WTC11 (cell line): Measurements from ENCODE around the gene PSMB10. TPM values are rescaled to one million over a fixed set of nuclear protein-coding genes. Genes with fewer than 3 reads are reported as not detected.

Source experiments
- ATAC-seq: fragments of 200-7000 bp; cut with Tn5 transposase; 2 replicates; pipeline ENCODE4 v1.10.0; 2021; ENCODE audit warnings: mild to moderate bottlenecking, moderate library complexity
- CTCF ChIA-PET: fragments of 300-600 bp; sonication (Branson Sonifier 250); formaldehyde crosslinking; loops from one replicate; lab custom pipeline; 2021; ENCODE audit warnings: antibody characterized with exemption; lab: Charles Lee
- POLR2A ChIA-PET: fragments of 350-600 bp; sonication (Branson Sonifier 250); formaldehyde crosslinking; loops from one replicate; lab custom pipeline; 2021; ENCODE audit warnings: antibody characterized with exemption; lab: Charles Lee
- DNase-seq: peaks from one replicate; pipeline ENCODE4 v3.0.0; 2021; ENCODE audit warnings: low spot score
- H3K27ac Mint-ChIP-seq: 2 replicates; pipeline ENCODE4 v1.8.0; 2021; ENCODE audit warnings: mixed read lengths
- H3K27me3 Mint-ChIP-seq: 2 replicates; pipeline ENCODE4 v1.8.0; 2021; ENCODE audit warnings: low read depth, mild to moderate bottlenecking, moderate library complexity, mixed read lengths
- H3K36me3 Mint-ChIP-seq: 2 replicates; pipeline ENCODE4 v1.8.0; 2021; ENCODE audit warnings: mixed read lengths
- H3K4me1 Mint-ChIP-seq: 2 replicates; pipeline ENCODE4 v1.8.0; 2022; ENCODE audit warnings: mixed read lengths
- H3K4me3 Mint-ChIP-seq: 2 replicates; pipeline ENCODE4 v1.8.0; 2021; ENCODE audit warnings: mild to moderate bottlenecking, moderate library complexity, mixed read lengths
- H3K9me3 Mint-ChIP-seq: 2 replicates; pipeline ENCODE4 v1.8.0; 2021; ENCODE audit warnings: mixed read lengths
- JAZF1 ChIP-seq: fragments of 250-450 bp; sonication (Bioruptor Pico); IDR thresholded peaks from 2 replicates; pipeline ENCODE4 v1.9.0; 2021; ENCODE audit warnings: moderate library complexity, mild to moderate bottlenecking, inconsistent platforms
- JUN ChIP-seq: sonication (generic); formaldehyde crosslinking; IDR thresholded peaks from 2 replicates; pipeline ENCODE4 v1.8.0; 2023; ENCODE audit warnings: mild to moderate bottlenecking, missing genetic modification reagents
- MXD4 ChIP-seq: fragments of 250-450 bp; sonication (Bioruptor Pico); IDR thresholded peaks from 2 replicates; pipeline ENCODE4 v1.8.0; 2021; ENCODE audit warnings: mild to moderate bottlenecking, moderate library complexity, borderline replicate concordance
- NFE2L1 ChIP-seq: sonication (generic); formaldehyde crosslinking; IDR thresholded peaks from 2 replicates; pipeline ENCODE4 v1.8.1; 2023; ENCODE audit warnings: missing genetic modification reagents
- NFYB ChIP-seq: sonication (generic); formaldehyde crosslinking; conservative IDR thresholded peaks from 2 replicates; pipeline ENCODE4 v1.8.0; 2022; ENCODE audit warnings: low read depth, missing genetic modification reagents
- NR1H2 ChIP-seq: sonication (generic); formaldehyde crosslinking; IDR thresholded peaks from 2 replicates; pipeline ENCODE4 v1.9.0; 2021; ENCODE audit warnings: mild to moderate bottlenecking, moderate library complexity, missing genetic modification reagents
- NR3C1 ChIP-seq: sonication (generic); formaldehyde crosslinking; conservative IDR thresholded peaks from 2 replicates; pipeline ENCODE4 v1.8.1; 2023; ENCODE audit warnings: low read depth, mild to moderate bottlenecking, missing genetic modification reagents
- OVOL2 ChIP-seq: fragments of 250-450 bp; sonication (Bioruptor Pico); IDR thresholded peaks from 2 replicates; pipeline ENCODE4 v1.9.0; 2021; ENCODE audit warnings: mild to moderate bottlenecking, borderline replicate concordance
- USF2 ChIP-seq: sonication (generic); formaldehyde crosslinking; IDR thresholded peaks from 2 replicates; pipeline ENCODE4 v1.8.1; 2023; ENCODE audit warnings: mild to moderate bottlenecking, missing genetic modification reagents, moderate library complexity
- ZNF138 ChIP-seq: sonication (generic); formaldehyde crosslinking; conservative IDR thresholded peaks from 2 replicates; pipeline ENCODE4 v1.8.1; 2022; ENCODE audit warnings: mild to moderate bottlenecking, moderate library complexity, missing genetic modification reagents
- ZNF232 ChIP-seq: sonication (generic); formaldehyde crosslinking; IDR thresholded peaks from 2 replicates; pipeline ENCODE4 v1.8.0; 2022; ENCODE audit warnings: mild to moderate bottlenecking, missing genetic modification reagents
- ZNF263 ChIP-seq: sonication (generic); formaldehyde crosslinking; IDR thresholded peaks from 2 replicates; pipeline ENCODE4 v1.8.1; 2022; ENCODE audit warnings: low read depth, mild to moderate bottlenecking, moderate library complexity, missing genetic modification reagents
- ZSCAN18 ChIP-seq: fragments of 250-450 bp; sonication (Bioruptor Pico); IDR thresholded peaks from 2 replicates; pipeline ENCODE4 v2.1.2; 2022; ENCODE audit warnings: mild to moderate bottlenecking, moderate library complexity
- total RNA-seq: library from RNA; stranded (reverse); gene quantifications from 3 replicates; pipeline ENCODE4 v1.2.3, GENCODE V29; 2021
- TF ChIP-seq, protein P1 (sequence below): sonication (generic); formaldehyde crosslinking; conservative IDR thresholded peaks from 2 replicates; pipeline ENCODE4 v1.8.1; 2022; ENCODE audit warnings: mild to moderate bottlenecking, missing genetic modification reagents
- TF ChIP-seq, protein P2 (sequence below): sonication (generic); formaldehyde crosslinking; IDR thresholded peaks from 2 replicates; pipeline ENCODE4 v1.8.1; 2023; ENCODE audit warnings: mild to moderate bottlenecking, missing genetic modification reagents
- TF ChIP-seq, protein P3 (sequence below): sonication (generic); formaldehyde crosslinking; IDR thresholded peaks from 2 replicates; pipeline ENCODE4 v1.8.0; 2022; ENCODE audit warnings: mild to moderate bottlenecking, missing genetic modification reagents
- TF ChIP-seq, protein P4 (sequence below): sonication (generic); formaldehyde crosslinking; IDR thresholded peaks from 2 replicates; pipeline ENCODE4 v1.8.0; 2023; ENCODE audit warnings: missing genetic modification reagents, mild to moderate bottlenecking, borderline replicate concordance

The PSMB10 gene
- total RNA-seq, 1 experiment from 2014 or later, result 40.9 TPM

DNA sequence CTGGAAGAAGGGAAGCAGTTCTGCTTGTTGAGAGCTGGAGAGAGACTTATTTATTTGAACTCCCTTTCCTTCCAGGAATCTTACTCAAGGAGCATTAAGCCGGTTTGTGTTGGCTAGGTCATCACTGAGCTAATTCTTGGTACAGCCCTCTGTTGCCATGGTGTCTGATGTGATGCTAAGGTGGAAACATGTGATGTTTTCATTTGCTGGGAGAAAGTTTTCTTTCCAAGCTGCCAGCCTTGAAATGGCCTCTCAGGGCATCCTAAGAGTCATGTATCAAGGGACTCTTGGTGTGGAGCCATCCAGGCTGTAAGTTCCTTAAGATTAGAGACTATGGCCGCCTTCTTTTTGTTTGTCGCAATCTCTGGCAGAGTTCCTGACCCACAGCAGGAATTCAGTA is 39.4 kb downstream of the PSMB10 start:
- TF ChIP-seq NFE2L1 (CRISPR knock-in tag), result no peak
- peak overlapping the region; percentile 52; the same call in 1 of the 2 replicates for H3K27ac Mint-ChIP-seq
- no peaks in the 10 kb centered on the region for H3K36me3 Mint-ChIP-seq
- no peak overlapping the region for H3K4me3 Mint-ChIP-seq
- ATAC-seq, result no peak
- no peaks in the 10 kb centered on the region for H3K9me3 Mint-ChIP-seq
- ChIA-PET POLR2A (interaction anchor here (0.6 kb wide), 1 partner anchor 215 kb away, joined by 5 read pairs; no protein-coding TSS in a partner anchor), CTCF (interaction anchor here (1.4 to 3.2 kb wide), 4 partner anchors 13 to 234 kb away, joined by 3 to 15 read pairs (median 6); partner anchors contain the start of gene NRN1L)
- DNase-seq, result no peak
- no peaks in the 10 kb centered on the region for H3K27me3 Mint-ChIP-seq
- H3K4me1 Mint-ChIP-seq, result peaks cover 14% of the 10 kb centered on the region

- H3K27me3 Mint-ChIP-seq, result no peaks in the 10 kb centered on the region
- peaks cover 15% of the 10 kb centered on the region for H3K4me1 Mint-ChIP-seq
- H3K4me3 Mint-ChIP-seq, result peak overlapping the region; percentile 97
- peak overlapping the region; percentile 99 for H3K27ac Mint-ChIP-seq
- no peaks in the 10 kb centered on the region for H3K36me3 Mint-ChIP-seq
- peak; percentile 53 for DNase-seq
- H3K9me3 Mint-ChIP-seq, result no peaks in the 10 kb centered on the region
- ATAC-seq, result no peak
- ChIA-PET CTCF (interaction anchor here (0.8 to 3.5 kb wide), 4 partner anchors 10 to 172 kb away, joined by 3 to 34 read pairs (median 4); partner anchors contain the start of genes NRN1L and NUTF2), POLR2A (interaction anchor here (0.6 to 2.3 kb wide), 5 partner anchors 10 to 85 kb away, joined by 3 to 9 read pairs (median 4); partner anchors contain the start of gene NRN1L)
- TF ChIP-seq ZNF263 (CRISPR knock-in tag) (0 out of 2 replicates have a peak, but pooled peaks have one; percentile 6), JAZF1 (CRISPR knock-in tag) (no peak)
These were observed 42.8 kb downstream of the PSMB10 start for GRCh38 chr16:67893743-67894399.

DNA sequence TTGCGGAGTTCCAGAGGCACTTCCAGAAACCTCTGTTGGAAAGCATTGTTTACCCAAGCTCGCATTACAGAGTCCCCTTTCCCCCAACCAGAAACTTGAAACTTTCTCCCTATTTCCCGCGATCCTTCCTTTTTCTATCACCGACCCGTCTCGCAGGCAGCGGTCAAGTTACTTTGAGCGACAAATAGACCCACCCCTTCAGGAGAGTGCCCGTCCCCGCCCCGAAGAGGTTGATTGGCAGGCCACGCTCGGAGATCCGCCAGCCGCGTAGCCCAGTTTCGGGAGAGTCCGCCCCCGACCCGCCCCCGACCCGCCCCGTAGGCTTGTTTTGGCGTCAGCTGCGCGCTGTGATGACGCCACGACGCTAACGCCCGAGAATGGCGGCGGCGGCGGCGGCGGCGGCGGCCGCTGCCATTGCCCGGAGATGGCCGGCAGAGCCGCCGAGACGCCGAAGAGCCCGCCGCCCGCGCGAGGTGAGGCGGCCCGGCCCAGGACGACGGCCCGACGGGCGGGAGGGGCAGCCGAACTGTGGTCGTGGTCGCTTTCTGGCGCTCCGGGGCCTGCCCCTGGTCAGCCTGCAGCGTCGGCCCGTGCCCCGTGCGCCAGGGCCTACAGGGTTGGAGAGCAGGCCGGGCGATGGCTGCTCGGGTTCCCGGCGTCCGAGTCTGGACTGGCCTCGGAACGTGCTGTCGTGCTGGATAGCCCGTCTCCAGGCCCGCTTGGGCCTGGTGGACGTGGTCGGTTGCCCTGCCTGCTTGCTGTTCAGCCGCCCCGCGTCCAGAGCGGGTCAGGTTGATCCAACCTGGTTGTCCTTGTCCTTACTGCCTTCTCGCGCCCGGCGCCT is 43.5 kb downstream of the PSMB10 start, which contains the start of gene PSKH1:
Gene PSKH1 (plus strand): TSS at position 356 of the 844 bp plus-strand sequence. CDS start 15,496 bp downstream, outside the sequence.
- ATAC-seq (peak; percentile 99), DNase-seq (peak; percentile 98)
- POLR2A ChIA-PET, result interaction anchor here (0.7 to 2.3 kb wide), 6 partner anchors 9 to 331 kb away, joined by 3 to 9 read pairs (median 3); partner anchors contain the start of genes CTCF and NRN1L
- CTCF ChIA-PET, result interaction anchor here (0.6 to 3.5 kb wide), 8 partner anchors 9 to 249 kb away, joined by 3 to 34 read pairs (median 3); partner anchors contain the start of gene NRN1L
- Mint-ChIP-seq H3K4me1 (peaks cover 15% of the 10 kb centered on the region), H3K27me3 (no peaks in the 10 kb centered on the region), H3K27ac (peak within 1 kb of the TSS; percentile 99), H3K9me3 (no peaks in the 10 kb centered on the region), H3K4me3 (peak within 1 kb of the TSS; percentile 97), H3K36me3 (no peaks in the 10 kb centered on the region)
- no peak for TF ChIP-seq USF2
- TF ChIP-seq NFYB (CRISPR knock-in tag), result peak; percentile 45
- TF ChIP-seq, protein P1, sequence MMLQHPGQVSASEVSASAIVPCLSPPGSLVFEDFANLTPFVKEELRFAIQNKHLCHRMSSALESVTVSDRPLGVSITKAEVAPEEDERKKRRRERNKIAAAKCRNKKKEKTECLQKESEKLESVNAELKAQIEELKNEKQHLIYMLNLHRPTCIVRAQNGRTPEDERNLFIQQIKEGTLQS, result no peak
- no peak for TF ChIP-seq OVOL2 (CRISPR knock-in tag)
- TF ChIP-seq ZNF232, result 0 out of 2 replicates have a peak, but pooled peaks have one; percentile 48
- TF ChIP-seq NR1H2 (CRISPR knock-in tag), result no peak
- TF ChIP-seq ZSCAN18 (CRISPR knock-in tag), result no peak
- no peak for TF ChIP-seq NR3C1
- TF ChIP-seq, protein P2, sequence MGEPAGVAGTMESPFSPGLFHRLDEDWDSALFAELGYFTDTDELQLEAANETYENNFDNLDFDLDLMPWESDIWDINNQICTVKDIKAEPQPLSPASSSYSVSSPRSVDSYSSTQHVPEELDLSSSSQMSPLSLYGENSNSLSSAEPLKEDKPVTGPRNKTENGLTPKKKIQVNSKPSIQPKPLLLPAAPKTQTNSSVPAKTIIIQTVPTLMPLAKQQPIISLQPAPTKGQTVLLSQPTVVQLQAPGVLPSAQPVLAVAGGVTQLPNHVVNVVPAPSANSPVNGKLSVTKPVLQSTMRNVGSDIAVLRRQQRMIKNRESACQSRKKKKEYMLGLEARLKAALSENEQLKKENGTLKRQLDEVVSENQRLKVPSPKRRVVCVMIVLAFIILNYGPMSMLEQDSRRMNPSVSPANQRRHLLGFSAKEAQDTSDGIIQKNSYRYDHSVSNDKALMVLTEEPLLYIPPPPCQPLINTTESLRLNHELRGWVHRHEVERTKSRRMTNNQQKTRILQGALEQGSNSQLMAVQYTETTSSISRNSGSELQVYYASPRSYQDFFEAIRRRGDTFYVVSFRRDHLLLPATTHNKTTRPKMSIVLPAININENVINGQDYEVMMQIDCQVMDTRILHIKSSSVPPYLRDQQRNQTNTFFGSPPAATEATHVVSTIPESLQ (CRISPR knock-in tag), result no peak
- TF ChIP-seq MXD4 (CRISPR knock-in tag), result no peak
- TF ChIP-seq, protein P3, sequence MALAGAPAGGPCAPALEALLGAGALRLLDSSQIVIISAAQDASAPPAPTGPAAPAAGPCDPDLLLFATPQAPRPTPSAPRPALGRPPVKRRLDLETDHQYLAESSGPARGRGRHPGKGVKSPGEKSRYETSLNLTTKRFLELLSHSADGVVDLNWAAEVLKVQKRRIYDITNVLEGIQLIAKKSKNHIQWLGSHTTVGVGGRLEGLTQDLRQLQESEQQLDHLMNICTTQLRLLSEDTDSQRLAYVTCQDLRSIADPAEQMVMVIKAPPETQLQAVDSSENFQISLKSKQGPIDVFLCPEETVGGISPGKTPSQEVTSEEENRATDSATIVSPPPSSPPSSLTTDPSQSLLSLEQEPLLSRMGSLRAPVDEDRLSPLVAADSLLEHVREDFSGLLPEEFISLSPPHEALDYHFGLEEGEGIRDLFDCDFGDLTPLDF (CRISPR knock-in tag), result no peak
- TF ChIP-seq, protein P4, sequence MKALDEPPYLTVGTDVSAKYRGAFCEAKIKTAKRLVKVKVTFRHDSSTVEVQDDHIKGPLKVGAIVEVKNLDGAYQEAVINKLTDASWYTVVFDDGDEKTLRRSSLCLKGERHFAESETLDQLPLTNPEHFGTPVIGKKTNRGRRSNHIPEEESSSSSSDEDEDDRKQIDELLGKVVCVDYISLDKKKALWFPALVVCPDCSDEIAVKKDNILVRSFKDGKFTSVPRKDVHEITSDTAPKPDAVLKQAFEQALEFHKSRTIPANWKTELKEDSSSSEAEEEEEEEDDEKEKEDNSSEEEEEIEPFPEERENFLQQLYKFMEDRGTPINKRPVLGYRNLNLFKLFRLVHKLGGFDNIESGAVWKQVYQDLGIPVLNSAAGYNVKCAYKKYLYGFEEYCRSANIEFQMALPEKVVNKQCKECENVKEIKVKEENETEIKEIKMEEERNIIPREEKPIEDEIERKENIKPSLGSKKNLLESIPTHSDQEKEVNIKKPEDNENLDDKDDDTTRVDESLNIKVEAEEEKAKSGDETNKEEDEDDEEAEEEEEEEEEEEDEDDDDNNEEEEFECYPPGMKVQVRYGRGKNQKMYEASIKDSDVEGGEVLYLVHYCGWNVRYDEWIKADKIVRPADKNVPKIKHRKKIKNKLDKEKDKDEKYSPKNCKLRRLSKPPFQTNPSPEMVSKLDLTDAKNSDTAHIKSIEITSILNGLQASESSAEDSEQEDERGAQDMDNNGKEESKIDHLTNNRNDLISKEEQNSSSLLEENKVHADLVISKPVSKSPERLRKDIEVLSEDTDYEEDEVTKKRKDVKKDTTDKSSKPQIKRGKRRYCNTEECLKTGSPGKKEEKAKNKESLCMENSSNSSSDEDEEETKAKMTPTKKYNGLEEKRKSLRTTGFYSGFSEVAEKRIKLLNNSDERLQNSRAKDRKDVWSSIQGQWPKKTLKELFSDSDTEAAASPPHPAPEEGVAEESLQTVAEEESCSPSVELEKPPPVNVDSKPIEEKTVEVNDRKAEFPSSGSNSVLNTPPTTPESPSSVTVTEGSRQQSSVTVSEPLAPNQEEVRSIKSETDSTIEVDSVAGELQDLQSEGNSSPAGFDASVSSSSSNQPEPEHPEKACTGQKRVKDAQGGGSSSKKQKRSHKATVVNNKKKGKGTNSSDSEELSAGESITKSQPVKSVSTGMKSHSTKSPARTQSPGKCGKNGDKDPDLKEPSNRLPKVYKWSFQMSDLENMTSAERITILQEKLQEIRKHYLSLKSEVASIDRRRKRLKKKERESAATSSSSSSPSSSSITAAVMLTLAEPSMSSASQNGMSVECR, result no peak
- TF ChIP-seq ZNF263 (CRISPR knock-in tag), result 0 out of 2 replicates have a peak, but pooled peaks have one; percentile 27
- TF ChIP-seq JUN (CRISPR knock-in tag), result 0 out of 2 replicates have a peak, but pooled peaks have one; percentile 52
- no peak for TF ChIP-seq ZNF138 (CRISPR knock-in tag)
